ENCODE data around the gene VILL. TPM values are rescaled to one million over a fixed set of nuclear protein-coding genes. Genes with fewer than 3 reads are reported as not detected.

VILL gene
- total RNA-seq, 1 experiment from 2014 or later: 5.7 TPM

DNA sequence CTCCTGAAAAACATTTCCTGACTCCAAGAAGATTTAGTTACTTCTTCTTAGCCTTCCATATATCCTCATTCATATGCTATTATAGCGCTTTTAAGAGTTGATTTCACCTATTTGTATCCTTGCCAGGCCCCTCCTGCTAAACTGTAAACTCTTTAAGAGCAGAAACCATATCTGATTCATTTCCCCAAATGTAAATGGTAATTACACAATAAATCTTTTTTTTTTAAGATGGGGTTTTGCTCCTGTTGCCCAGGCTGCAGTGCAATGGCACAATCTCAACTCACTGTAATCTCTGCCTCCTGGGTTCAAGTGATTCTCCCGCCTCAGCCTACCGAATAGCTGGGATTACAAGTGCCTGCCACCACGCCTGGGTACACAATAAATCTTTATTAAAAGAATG lies 52.9 kb downstream of the VILL start:
- H3K9me3 ChIP-seq (ENCODE audit: control insufficient read depth, insufficient read depth, low read depth, low read length): no peaks in the 10 kb centered on the region
- BruUV-seq (replicated peaks): no TSS peak
- ChIA-PET POLR2A (no interaction called here), CTCF (no interaction called here)
- TF ChIP-seq SIN3A (IDR thresholded peaks at IDR 0.05; ENCODE audit: borderline replicate concordance, insufficient read depth, low read depth, low read length) (no peak), TCF7L2 (IDR thresholded peaks at IDR 0.05; ENCODE audit: low read depth, low read length) (no peak), POLR2AphosphoS5 (IDR thresholded peaks at IDR 0.05; ENCODE audit: low read depth, low read length) (no peak)
- TF ChIP-seq, protein P1, sequence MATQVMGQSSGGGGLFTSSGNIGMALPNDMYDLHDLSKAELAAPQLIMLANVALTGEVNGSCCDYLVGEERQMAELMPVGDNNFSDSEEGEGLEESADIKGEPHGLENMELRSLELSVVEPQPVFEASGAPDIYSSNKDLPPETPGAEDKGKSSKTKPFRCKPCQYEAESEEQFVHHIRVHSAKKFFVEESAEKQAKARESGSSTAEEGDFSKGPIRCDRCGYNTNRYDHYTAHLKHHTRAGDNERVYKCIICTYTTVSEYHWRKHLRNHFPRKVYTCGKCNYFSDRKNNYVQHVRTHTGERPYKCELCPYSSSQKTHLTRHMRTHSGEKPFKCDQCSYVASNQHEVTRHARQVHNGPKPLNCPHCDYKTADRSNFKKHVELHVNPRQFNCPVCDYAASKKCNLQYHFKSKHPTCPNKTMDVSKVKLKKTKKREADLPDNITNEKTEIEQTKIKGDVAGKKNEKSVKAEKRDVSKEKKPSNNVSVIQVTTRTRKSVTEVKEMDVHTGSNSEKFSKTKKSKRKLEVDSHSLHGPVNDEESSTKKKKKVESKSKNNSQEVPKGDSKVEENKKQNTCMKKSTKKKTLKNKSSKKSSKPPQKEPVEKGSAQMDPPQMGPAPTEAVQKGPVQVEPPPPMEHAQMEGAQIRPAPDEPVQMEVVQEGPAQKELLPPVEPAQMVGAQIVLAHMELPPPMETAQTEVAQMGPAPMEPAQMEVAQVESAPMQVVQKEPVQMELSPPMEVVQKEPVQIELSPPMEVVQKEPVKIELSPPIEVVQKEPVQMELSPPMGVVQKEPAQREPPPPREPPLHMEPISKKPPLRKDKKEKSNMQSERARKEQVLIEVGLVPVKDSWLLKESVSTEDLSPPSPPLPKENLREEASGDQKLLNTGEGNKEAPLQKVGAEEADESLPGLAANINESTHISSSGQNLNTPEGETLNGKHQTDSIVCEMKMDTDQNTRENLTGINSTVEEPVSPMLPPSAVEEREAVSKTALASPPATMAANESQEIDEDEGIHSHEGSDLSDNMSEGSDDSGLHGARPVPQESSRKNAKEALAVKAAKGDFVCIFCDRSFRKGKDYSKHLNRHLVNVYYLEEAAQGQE (IDR thresholded peaks at IDR 0.05; ENCODE audit: insufficient read depth in 1 of 2, low read depth in 2 of 2, low read length in 1 of 2): no peak
- TF ChIP-seq, protein P2, sequence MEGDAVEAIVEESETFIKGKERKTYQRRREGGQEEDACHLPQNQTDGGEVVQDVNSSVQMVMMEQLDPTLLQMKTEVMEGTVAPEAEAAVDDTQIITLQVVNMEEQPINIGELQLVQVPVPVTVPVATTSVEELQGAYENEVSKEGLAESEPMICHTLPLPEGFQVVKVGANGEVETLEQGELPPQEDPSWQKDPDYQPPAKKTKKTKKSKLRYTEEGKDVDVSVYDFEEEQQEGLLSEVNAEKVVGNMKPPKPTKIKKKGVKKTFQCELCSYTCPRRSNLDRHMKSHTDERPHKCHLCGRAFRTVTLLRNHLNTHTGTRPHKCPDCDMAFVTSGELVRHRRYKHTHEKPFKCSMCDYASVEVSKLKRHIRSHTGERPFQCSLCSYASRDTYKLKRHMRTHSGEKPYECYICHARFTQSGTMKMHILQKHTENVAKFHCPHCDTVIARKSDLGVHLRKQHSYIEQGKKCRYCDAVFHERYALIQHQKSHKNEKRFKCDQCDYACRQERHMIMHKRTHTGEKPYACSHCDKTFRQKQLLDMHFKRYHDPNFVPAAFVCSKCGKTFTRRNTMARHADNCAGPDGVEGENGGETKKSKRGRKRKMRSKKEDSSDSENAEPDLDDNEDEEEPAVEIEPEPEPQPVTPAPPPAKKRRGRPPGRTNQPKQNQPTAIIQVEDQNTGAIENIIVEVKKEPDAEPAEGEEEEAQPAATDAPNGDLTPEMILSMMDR (IDR thresholded peaks at IDR 0.05): no peak
- in situ Hi-C loops (cut with HindIII; ENCODE audit: low pct_unique_long_range_greater_than_20kb, low sequenced_read_pairs): no loop called here
- no peaks in the 10 kb centered on the region for H3K36me3 ChIP-seq (ENCODE audit: control insufficient read depth, insufficient read depth, low read length)
- no peaks in the 10 kb centered on the region for H3K4me1 ChIP-seq (ENCODE audit: control insufficient read depth, insufficient read depth, low read length)
- no peak overlapping the region for H3K27ac ChIP-seq (ENCODE audit: low read length)
- intact Hi-C loops (cut with micrococcal nuclease; ENCODE audit: unreplicated experiment): no loop called here
- H3K4me3 ChIP-seq (ENCODE audit: low read depth in 2 of 2, low read length in 2 of 2): no peak overlapping the region
- ATAC-seq (no peak), DNase-seq (ENCODE audit: low read depth, low spot score) (no peak)
- H3K27me3 ChIP-seq (ENCODE audit: control insufficient read depth, insufficient read depth, low read length): no peaks in the 10 kb centered on the region

DNA sequence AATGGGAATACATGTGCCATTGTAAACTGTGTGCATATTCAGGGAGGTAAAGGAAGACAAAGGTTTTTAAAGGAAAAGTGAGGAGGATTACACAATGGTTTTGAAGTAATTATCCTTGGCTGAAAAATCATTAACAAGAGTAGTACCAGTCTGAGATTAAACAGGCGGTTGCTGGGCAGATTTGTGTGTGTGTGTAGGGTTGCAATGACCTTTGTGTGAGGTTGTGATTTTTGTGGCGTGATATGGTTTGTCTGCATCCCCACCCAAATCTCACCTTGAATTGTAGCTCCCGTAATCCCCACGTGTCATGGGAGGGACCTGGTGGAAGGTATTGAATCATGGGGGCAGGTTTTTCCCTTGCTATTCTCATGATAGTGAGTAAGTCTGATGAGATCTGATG lies 55.4 kb downstream of the VILL start:
- Histone ChIP-seq H3K4me1 (ENCODE audit: control insufficient read depth, insufficient read depth, low read length) (no peaks in the 10 kb centered on the region), H3K36me3 (ENCODE audit: control insufficient read depth, insufficient read depth, low read length) (no peaks in the 10 kb centered on the region), H3K9me3 (ENCODE audit: control insufficient read depth, insufficient read depth, low read depth, low read length) (no peaks in the 10 kb centered on the region), H3K27ac (ENCODE audit: low read length) (no peak overlapping the region), H3K4me3 (ENCODE audit: low read depth in 2 of 2, low read length in 2 of 2) (no peak overlapping the region), H3K27me3 (ENCODE audit: control insufficient read depth, insufficient read depth, low read length) (no peaks in the 10 kb centered on the region)
- intact Hi-C loops (cut with micrococcal nuclease; ENCODE audit: unreplicated experiment) (no loop called here), in situ Hi-C loops (cut with HindIII; ENCODE audit: low pct_unique_long_range_greater_than_20kb, low sequenced_read_pairs) (no loop called here)
- ChIA-PET POLR2A (no interaction called here), CTCF (no interaction called here)
- BruUV-seq (replicated peaks): no TSS peak
- TF ChIP-seq POLR2AphosphoS5 (IDR thresholded peaks at IDR 0.05; ENCODE audit: low read depth, low read length) (no peak), TCF7L2 (IDR thresholded peaks at IDR 0.05; ENCODE audit: low read depth, low read length) (no peak), SIN3A (IDR thresholded peaks at IDR 0.05; ENCODE audit: borderline replicate concordance, insufficient read depth, low read depth, low read length) (no peak)
- TF ChIP-seq, protein P2 (IDR thresholded peaks at IDR 0.05): no peak
- TF ChIP-seq, protein P1 (IDR thresholded peaks at IDR 0.05; ENCODE audit: insufficient read depth in 1 of 2, low read depth in 2 of 2, low read length in 1 of 2): no peak
- no peak for ATAC-seq
- no peak for DNase-seq (ENCODE audit: low read depth, low spot score)

Measured in Panc1 (cell line).